Activated naive CD8-positive, alpha-beta T cell treated with anti-CD3 and anti-CD28 coated beads, Interleukin-2, amount 50 U/mL, for 24 hours (primary cell): ENCODE data around the gene MIGA2.

Source experiments
- ATAC-seq: fragments of 150-1000 bp; cut with Tn5 transposase; one replicate; pipeline ENCODE4 v1.10.0; 2021
- DNase-seq: peaks from one replicate; pipeline ENCODE4 v3.0.0; 2021
- H3K27ac Mint-ChIP-seq: one replicate; pipeline ENCODE4 v1.8.0; 2021; ENCODE audit warnings: mild to moderate bottlenecking, mixed read lengths
- H3K27me3 Mint-ChIP-seq: one replicate; pipeline ENCODE4 v1.8.0; 2021; ENCODE audit warnings: mixed read lengths
- H3K36me3 Mint-ChIP-seq: one replicate; pipeline ENCODE4 v1.8.0; 2021; ENCODE audit warnings: low read depth, mixed read lengths
- H3K4me1 Mint-ChIP-seq: one replicate; pipeline ENCODE4 v1.8.0; 2021; ENCODE audit warnings: mixed read lengths
- H3K4me3 Mint-ChIP-seq: one replicate; pipeline ENCODE4 v1.8.0; 2021; ENCODE audit warnings: mild to moderate bottlenecking, moderate library complexity, mixed read lengths
- H3K9me3 Mint-ChIP-seq: one replicate; pipeline ENCODE4 v1.8.0; 2021; ENCODE audit warnings: mixed read lengths

The MIGA2 gene

GRCh38 chr9:129069862-129070641 lies 33.6 kb downstream of the MIGA2 start:
- no peaks in the 10 kb centered on the region for H3K9me3 Mint-ChIP-seq
- DNase-seq (no peak), ATAC-seq (no peak)
- peaks cover 9% of the 10 kb centered on the region for H3K36me3 Mint-ChIP-seq
- no peak overlapping the region for H3K27ac Mint-ChIP-seq
- H3K4me1 Mint-ChIP-seq, result peaks cover 30% of the 10 kb centered on the region
- H3K27me3 Mint-ChIP-seq, result no peaks in the 10 kb centered on the region
- H3K4me3 Mint-ChIP-seq, result no peak overlapping the region

- H3K4me3 Mint-ChIP-seq, result no peak overlapping the region
- no peaks in the 10 kb centered on the region for H3K9me3 Mint-ChIP-seq
- H3K27me3 Mint-ChIP-seq, result no peaks in the 10 kb centered on the region
- ATAC-seq, result no peak
- peaks cover 30% of the 10 kb centered on the region for H3K4me1 Mint-ChIP-seq
- DNase-seq, result no peak
- no peak overlapping the region for H3K27ac Mint-ChIP-seq
- H3K36me3 Mint-ChIP-seq, result peaks cover 5% of the 10 kb centered on the region
Measured at GRCh38 chr9:129070696-129071525, 34.5 kb downstream of the MIGA2 start.

- ATAC-seq (no peak), DNase-seq (peak; percentile 12)
- Mint-ChIP-seq H3K9me3 (no peaks in the 10 kb centered on the region), H3K4me1 (peaks cover 30% of the 10 kb centered on the region), H3K36me3 (peaks cover 5% of the 10 kb centered on the region), H3K27ac (no peak overlapping the region), H3K4me3 (no peak overlapping the region), H3K27me3 (no peaks in the 10 kb centered on the region)
Measured at GRCh38 chr9:129071526-129072126, 35.2 kb downstream of the MIGA2 start.

GRCh38 chr9:129072171-129072570 lies 35.7 kb downstream of the MIGA2 start:
- no peaks in the 10 kb centered on the region for H3K9me3 Mint-ChIP-seq
- peaks cover 5% of the 10 kb centered on the region for H3K36me3 Mint-ChIP-seq
- no peaks in the 10 kb centered on the region for H3K27me3 Mint-ChIP-seq
- H3K4me1 Mint-ChIP-seq, result peaks cover 30% of the 10 kb centered on the region
- no peak overlapping the region for H3K4me3 Mint-ChIP-seq
- DNase-seq (no peak), ATAC-seq (no peak)
- H3K27ac Mint-ChIP-seq, result no peak overlapping the region

- H3K27me3 Mint-ChIP-seq, result no peaks in the 10 kb centered on the region
- H3K9me3 Mint-ChIP-seq, result no peaks in the 10 kb centered on the region
- H3K4me3 Mint-ChIP-seq, result no peak overlapping the region
- ATAC-seq (no peak), DNase-seq (no peak)
- peaks cover 4% of the 10 kb centered on the region for H3K36me3 Mint-ChIP-seq
- H3K4me1 Mint-ChIP-seq, result peaks cover 26% of the 10 kb centered on the region
- H3K27ac Mint-ChIP-seq, result no peak overlapping the region
Measured at GRCh38 chr9:129073404-129073803, 37.0 kb downstream of the MIGA2 start.

GRCh38 chr9:129074106-129074505 lies 37.7 kb downstream of the MIGA2 start:
- ATAC-seq (no peak), DNase-seq (no peak)
- Mint-ChIP-seq H3K4me1 (peaks cover 20% of the 10 kb centered on the region), H3K4me3 (no peak overlapping the region), H3K27me3 (no peaks in the 10 kb centered on the region), H3K9me3 (no peaks in the 10 kb centered on the region), H3K36me3 (no peaks in the 10 kb centered on the region), H3K27ac (no peak overlapping the region)

- Mint-ChIP-seq H3K9me3 (no peaks in the 10 kb centered on the region), H3K4me1 (peaks cover 22% of the 10 kb centered on the region), H3K4me3 (no peak overlapping the region), H3K27ac (no peak overlapping the region), H3K36me3 (peaks cover 4% of the 10 kb centered on the region), H3K27me3 (peaks cover 3% of the 10 kb centered on the region)
- DNase-seq (no peak), ATAC-seq (no peak)
Measured at GRCh38 chr9:129075996-129076639, 39.7 kb downstream of the MIGA2 start.

- Mint-ChIP-seq H3K4me3 (no peak overlapping the region), H3K27me3 (peaks cover 3% of the 10 kb centered on the region), H3K4me1 (peaks cover 24% of the 10 kb centered on the region), H3K9me3 (no peaks in the 10 kb centered on the region), H3K27ac (no peak overlapping the region), H3K36me3 (peaks cover 4% of the 10 kb centered on the region)
- DNase-seq (no peak), ATAC-seq (no peak)
Measured at GRCh38 chr9:129076640-129077037, 40.2 kb downstream of the MIGA2 start.

- no peaks in the 10 kb centered on the region for H3K9me3 Mint-ChIP-seq
- H3K36me3 Mint-ChIP-seq, result peaks cover 4% of the 10 kb centered on the region
- H3K27me3 Mint-ChIP-seq, result peaks cover 3% of the 10 kb centered on the region
- peaks cover 27% of the 10 kb centered on the region for H3K4me1 Mint-ChIP-seq
- H3K27ac Mint-ChIP-seq, result no peak overlapping the region
- ATAC-seq (no peak), DNase-seq (no peak)
- no peak overlapping the region for H3K4me3 Mint-ChIP-seq
Measured at GRCh38 chr9:129077236-129077635, 40.8 kb downstream of the MIGA2 start.

GRCh38 chr9:129078691-129079503 lies 42.5 kb downstream of the MIGA2 start:
- no peak for ATAC-seq
- Mint-ChIP-seq H3K9me3 (no peaks in the 10 kb centered on the region), H3K4me3 (peak overlapping the region; percentile 56), H3K36me3 (peaks cover 4% of the 10 kb centered on the region), H3K27me3 (peaks cover 3% of the 10 kb centered on the region), H3K4me1 (peaks cover 28% of the 10 kb centered on the region), H3K27ac (no peak overlapping the region)
- no peak for DNase-seq

- no peaks in the 10 kb centered on the region for H3K9me3 Mint-ChIP-seq
- H3K27me3 Mint-ChIP-seq, result peaks cover 3% of the 10 kb centered on the region
- ATAC-seq, result no peak
- DNase-seq, result no peak
- peaks cover 28% of the 10 kb centered on the region for H3K4me1 Mint-ChIP-seq
- peak overlapping the region; percentile 87 for H3K4me3 Mint-ChIP-seq
- H3K27ac Mint-ChIP-seq, result no peak overlapping the region
- peaks cover 4% of the 10 kb centered on the region for H3K36me3 Mint-ChIP-seq
Measured at GRCh38 chr9:129079829-129080228, 43.4 kb downstream of the MIGA2 start.

GRCh38 chr9:129080298-129080600 lies 43.8 kb downstream of the MIGA2 start:
- Mint-ChIP-seq H3K27ac (peak overlapping the region; percentile 83), H3K27me3 (peaks cover 3% of the 10 kb centered on the region), H3K4me3 (peak overlapping the region; percentile 87), H3K36me3 (peaks cover 4% of the 10 kb centered on the region), H3K4me1 (peaks cover 28% of the 10 kb centered on the region), H3K9me3 (no peaks in the 10 kb centered on the region)
- DNase-seq (no peak), ATAC-seq (no peak)

- peaks cover 28% of the 10 kb centered on the region for H3K4me1 Mint-ChIP-seq
- peak within 1 kb of the TSS; percentile 83 for H3K27ac Mint-ChIP-seq
- H3K27me3 Mint-ChIP-seq, result peaks cover 3% of the 10 kb centered on the region
- peak within 1 kb of the TSS; percentile 87 for H3K4me3 Mint-ChIP-seq
- peaks cover 4% of the 10 kb centered on the region for H3K36me3 Mint-ChIP-seq
- peak; percentile 98 for ATAC-seq
- peak; percentile 98 for DNase-seq
- H3K9me3 Mint-ChIP-seq, result no peaks in the 10 kb centered on the region
Measured at GRCh38 chr9:129080601-129081387, 44.4 kb downstream of the MIGA2 start, which contains the start of gene DOLPP1. Gene DOLPP1 (plus strand): TSS chr9:129081111. CDS start chr9:129081132, 21 bp downstream.
